Neural crest cell (in vitro differentiated cells): Measurements from ENCODE around the gene HMGA1. TPM values are rescaled to one million over a fixed set of nuclear protein-coding genes. Genes with fewer than 3 reads are reported as not detected.

Experiments
- DNase-seq: peaks from one replicate; pipeline ENCODE4 v3.0.0; 2021; ENCODE audit warnings: low read depth, mixed read lengths, low spot score
- H3K27ac Mint-ChIP-seq: one replicate; pipeline ENCODE4 v1.8.0; 2021; ENCODE audit warnings: mild to moderate bottlenecking, mixed read lengths; ENCODE audit not compliant: unreplicated experiment
- H3K27me3 Mint-ChIP-seq: 2 replicates; pipeline ENCODE4 v1.8.0; 2021; ENCODE audit warnings: low read depth, mild to moderate bottlenecking, mixed read lengths
- H3K36me3 Mint-ChIP-seq: 2 replicates; pipeline ENCODE4 v1.8.0; 2021; ENCODE audit warnings: low read depth, mild to moderate bottlenecking, mixed read lengths
- H3K4me1 Mint-ChIP-seq: 2 replicates; pipeline ENCODE4 v1.8.0; 2021; ENCODE audit warnings: mixed read lengths
- H3K4me3 Mint-ChIP-seq: one replicate; pipeline ENCODE4 v1.8.0; 2021; ENCODE audit warnings: mild to moderate bottlenecking, mixed read lengths
- H3K9me3 Mint-ChIP-seq: 2 replicates; pipeline ENCODE4 v1.8.0; 2021; ENCODE audit warnings: mixed read lengths
- total RNA-seq: library from RNA; stranded (reverse); gene quantifications from 2 replicates; pipeline ENCODE4 v1.2.1, GENCODE V29; 2021
- TF ChIP-seq, protein P1 (sequence below): fragments of 200-600 bp; sonication (generic); conservative IDR thresholded peaks from 2 replicates; pipeline ENCODE4 v1.5.0; 2021; ENCODE audit warnings: antibody characterized with exemption, mild to moderate bottlenecking

Gene HMGA1
- total RNA-seq, 1 donor from 2014 or later = 1,143 TPM

DNA sequence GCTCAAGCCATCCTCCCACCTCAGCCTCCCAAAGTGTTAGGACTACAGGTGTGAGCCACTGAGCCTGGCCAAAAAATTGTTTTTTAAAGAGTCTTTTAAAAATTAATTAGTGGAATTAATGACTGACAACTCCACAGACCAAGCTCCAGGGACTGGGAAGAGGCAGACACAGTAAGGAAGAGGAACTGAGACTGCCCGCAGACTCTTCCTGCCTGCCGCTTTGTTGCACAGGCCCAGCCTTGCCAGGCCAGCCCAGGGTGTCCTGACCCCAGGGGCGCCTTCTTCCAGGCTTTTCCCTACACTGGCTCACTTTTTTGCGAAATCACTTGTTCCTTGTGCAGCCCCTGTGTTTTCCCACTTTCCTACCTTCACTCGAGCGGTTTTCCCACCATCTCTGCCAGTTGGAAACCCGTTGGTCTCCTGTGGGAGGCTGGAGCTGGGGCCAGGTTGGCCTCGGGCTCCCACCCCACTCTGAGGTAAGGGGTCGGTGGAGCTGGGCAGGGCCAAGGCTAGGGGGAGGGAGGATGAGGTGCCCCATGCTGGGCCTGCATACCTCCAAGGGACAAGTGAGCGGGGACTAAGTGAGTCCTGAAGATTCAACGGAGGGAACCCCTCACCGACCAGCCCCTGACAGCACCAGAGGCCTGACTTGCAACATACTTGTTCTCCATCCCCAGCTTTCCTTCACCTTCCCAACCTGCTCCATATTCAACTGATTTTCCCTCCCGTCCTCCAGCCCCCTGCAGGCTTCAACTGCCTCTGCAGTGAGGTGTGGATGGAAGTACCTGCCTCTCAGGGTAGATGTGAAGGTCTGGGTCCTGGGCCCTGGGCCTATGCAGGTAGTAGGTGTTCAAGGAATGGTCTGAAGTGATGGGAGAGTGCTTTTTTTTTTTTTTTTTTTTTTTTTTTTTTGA is 35.6 kb downstream of the HMGA1 start:
- TF ChIP-seq, protein P1, sequence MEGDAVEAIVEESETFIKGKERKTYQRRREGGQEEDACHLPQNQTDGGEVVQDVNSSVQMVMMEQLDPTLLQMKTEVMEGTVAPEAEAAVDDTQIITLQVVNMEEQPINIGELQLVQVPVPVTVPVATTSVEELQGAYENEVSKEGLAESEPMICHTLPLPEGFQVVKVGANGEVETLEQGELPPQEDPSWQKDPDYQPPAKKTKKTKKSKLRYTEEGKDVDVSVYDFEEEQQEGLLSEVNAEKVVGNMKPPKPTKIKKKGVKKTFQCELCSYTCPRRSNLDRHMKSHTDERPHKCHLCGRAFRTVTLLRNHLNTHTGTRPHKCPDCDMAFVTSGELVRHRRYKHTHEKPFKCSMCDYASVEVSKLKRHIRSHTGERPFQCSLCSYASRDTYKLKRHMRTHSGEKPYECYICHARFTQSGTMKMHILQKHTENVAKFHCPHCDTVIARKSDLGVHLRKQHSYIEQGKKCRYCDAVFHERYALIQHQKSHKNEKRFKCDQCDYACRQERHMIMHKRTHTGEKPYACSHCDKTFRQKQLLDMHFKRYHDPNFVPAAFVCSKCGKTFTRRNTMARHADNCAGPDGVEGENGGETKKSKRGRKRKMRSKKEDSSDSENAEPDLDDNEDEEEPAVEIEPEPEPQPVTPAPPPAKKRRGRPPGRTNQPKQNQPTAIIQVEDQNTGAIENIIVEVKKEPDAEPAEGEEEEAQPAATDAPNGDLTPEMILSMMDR = no peak
- no peaks in the 10 kb centered on the region for H3K27me3 Mint-ChIP-seq
- no peaks in the 10 kb centered on the region for H3K9me3 Mint-ChIP-seq
- H3K4me3 Mint-ChIP-seq = no peak overlapping the region
- peaks cover 5% of the 10 kb centered on the region for H3K36me3 Mint-ChIP-seq
- DNase-seq = no peak
- peaks cover 4% of the 10 kb centered on the region for H3K4me1 Mint-ChIP-seq
- no peak overlapping the region for H3K27ac Mint-ChIP-seq

DNA sequence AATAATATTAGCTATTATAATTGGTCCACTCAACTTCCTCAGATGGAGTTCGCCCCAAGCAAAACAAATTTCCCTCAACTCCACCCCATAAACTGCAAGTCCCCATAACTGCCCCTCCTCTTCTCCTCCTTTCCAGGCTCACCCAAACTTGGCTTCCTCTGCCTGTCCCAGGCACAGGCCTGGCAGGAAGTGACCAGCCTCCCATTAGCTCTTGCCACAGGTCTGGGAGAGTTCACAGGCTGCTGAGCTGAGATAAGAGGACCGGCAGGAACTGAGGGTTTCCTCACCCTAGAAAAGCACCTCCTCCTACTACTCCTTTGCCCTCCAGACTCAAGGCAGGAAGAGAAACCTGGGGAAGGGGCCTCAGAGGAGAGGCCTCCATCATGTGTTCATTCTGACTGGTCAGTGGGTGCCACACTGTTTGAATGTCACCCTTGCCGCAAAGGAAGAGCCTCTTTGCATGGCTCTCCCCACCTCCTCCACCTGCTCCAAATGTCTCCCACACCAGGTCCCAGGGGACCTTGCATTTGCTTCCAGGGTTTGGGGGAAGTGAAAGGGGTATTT is 36.7 kb downstream of the HMGA1 start:
- no peak overlapping the region for H3K27ac Mint-ChIP-seq
- no peaks in the 10 kb centered on the region for H3K27me3 Mint-ChIP-seq
- no peaks in the 10 kb centered on the region for H3K9me3 Mint-ChIP-seq
- peaks cover 7% of the 10 kb centered on the region for H3K4me1 Mint-ChIP-seq
- DNase-seq = no peak
- TF ChIP-seq, protein P1 = no peak
- H3K4me3 Mint-ChIP-seq = no peak overlapping the region
- peaks cover 5% of the 10 kb centered on the region for H3K36me3 Mint-ChIP-seq

DNA sequence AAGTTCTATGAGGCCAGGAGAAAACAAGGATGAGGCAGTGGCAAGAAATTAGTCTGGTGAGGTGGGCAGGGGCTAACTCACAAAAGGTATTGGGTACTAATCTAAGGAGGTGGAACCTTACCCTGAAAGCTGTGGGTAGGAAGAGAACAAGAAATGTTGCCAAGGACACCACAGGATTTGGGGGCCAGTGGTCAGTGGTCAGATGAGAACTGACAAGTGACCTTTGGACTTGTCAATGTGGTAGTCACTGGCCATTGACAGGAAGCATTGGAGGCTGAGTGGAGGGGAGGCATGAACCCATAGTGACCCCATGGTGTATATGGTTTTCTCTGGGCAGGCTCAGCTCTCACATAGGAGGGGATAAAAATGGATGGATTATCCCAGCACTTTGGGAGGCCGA is 37.5 kb downstream of the HMGA1 start:
- no peak overlapping the region for H3K27ac Mint-ChIP-seq
- no peak overlapping the region for H3K4me3 Mint-ChIP-seq
- H3K27me3 Mint-ChIP-seq = no peaks in the 10 kb centered on the region
- no peak for DNase-seq
- TF ChIP-seq, protein P1 = no peak
- peaks cover 11% of the 10 kb centered on the region for H3K36me3 Mint-ChIP-seq
- H3K4me1 Mint-ChIP-seq = peaks cover 7% of the 10 kb centered on the region
- H3K9me3 Mint-ChIP-seq = no peaks in the 10 kb centered on the region

DNA sequence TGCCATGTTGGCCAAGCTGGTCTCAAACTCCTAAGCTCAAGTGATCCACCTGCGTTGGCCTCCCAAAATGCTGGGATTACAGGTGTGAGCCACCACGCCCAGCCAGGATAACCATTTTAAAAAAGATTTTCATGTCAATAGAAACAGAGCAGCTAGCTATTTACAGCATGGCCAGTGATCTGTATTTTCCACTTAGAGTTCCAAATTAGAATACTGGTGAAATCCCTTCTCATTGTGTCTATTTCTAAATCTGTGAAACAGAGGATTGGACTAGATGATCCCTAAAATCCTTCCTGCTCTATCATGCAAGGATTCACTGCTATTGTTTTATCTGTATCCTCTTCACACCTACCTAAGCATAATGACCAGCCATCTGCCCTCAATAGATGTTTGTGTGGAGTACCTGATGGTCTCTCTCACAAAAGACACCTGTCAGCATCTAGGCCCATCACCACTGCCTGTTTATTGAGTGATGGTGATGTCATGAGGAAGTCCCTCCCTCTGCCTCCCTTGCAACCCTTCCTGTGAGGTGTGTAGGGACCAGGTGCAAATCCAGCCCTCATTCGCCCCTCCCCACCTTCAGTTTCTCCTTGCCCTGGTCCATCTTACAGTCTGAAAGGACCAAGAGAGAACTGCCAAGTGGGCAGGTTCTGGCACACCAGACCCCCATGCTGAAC is 38.6 kb downstream of the HMGA1 start:
- H3K36me3 Mint-ChIP-seq = peaks cover 17% of the 10 kb centered on the region
- TF ChIP-seq, protein P1 = no peak
- peaks cover 3% of the 10 kb centered on the region for H3K4me1 Mint-ChIP-seq
- no peaks in the 10 kb centered on the region for H3K27me3 Mint-ChIP-seq
- DNase-seq = no peak
- no peak overlapping the region for H3K4me3 Mint-ChIP-seq
- no peaks in the 10 kb centered on the region for H3K9me3 Mint-ChIP-seq
- no peak overlapping the region for H3K27ac Mint-ChIP-seq

DNA sequence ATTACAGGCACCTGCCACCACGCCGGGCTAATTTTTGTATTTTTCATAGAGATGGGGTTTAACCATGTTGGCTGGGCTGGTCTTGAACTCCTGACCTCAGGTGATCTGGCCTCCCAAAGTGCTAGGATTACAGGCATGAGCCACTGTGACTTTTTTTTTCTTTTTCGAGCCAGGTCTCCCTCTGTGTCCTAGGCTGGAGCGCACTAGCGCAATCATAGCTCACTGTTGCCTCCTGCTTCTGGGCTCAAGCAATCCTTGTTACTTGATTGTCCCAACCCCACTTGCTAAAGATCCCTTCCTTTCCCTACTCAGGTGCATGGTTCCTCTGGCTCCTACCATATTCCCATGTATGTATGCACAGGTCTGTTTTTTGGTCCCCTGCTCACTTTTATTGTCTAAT is 39.5 kb downstream of the HMGA1 start:
- Mint-ChIP-seq H3K4me3 (no peak overlapping the region), H3K27me3 (no peaks in the 10 kb centered on the region), H3K36me3 (peaks cover 21% of the 10 kb centered on the region), H3K4me1 (peaks cover 3% of the 10 kb centered on the region), H3K9me3 (no peaks in the 10 kb centered on the region), H3K27ac (no peak overlapping the region)
- TF ChIP-seq, protein P1 = no peak
- DNase-seq = no peak
